GM12872 (cell line): ENCODE measurements around the gene ERRFI1.

Experiments
- CTCF ChIP-seq: IDR thresholded peaks from 3 replicates; pipeline ENCODE4 v1.5.1; 2011; ENCODE audit warnings: low read depth, mild to moderate bottlenecking, low read length, moderate library complexity; ENCODE audit not compliant: insufficient read depth

ERRFI1 gene

GRCh38 chr1:8002921-8003320, 23.2 kb downstream of the ERRFI1 start:
- TF ChIP-seq CTCF = no peak

GRCh38 chr1:8002329-8002910, 23.7 kb downstream of the ERRFI1 start:
- TF ChIP-seq CTCF = no peak

GRCh38 chr1:7995437-7995836, 30.7 kb downstream of the ERRFI1 start:
- TF ChIP-seq CTCF = no peak

GRCh38 chr1:7994827-7995226, 31.3 kb downstream of the ERRFI1 start:
- no peak for TF ChIP-seq CTCF

- TF ChIP-seq CTCF = no peak
Measured at GRCh38 chr1:7993593-7994479, 32.3 kb downstream of the ERRFI1 start.

- no peak for TF ChIP-seq CTCF
Measured at GRCh38 chr1:7992885-7993284, 33.2 kb downstream of the ERRFI1 start.

- no peak for TF ChIP-seq CTCF
Measured at GRCh38 chr1:7991504-7992440, 34.3 kb downstream of the ERRFI1 start.
